Ascending aorta (tissue), 2 donors: ENCODE data around the gene LRPAP1. TPM values are rescaled to one million over a fixed set of nuclear protein-coding genes. Genes with fewer than 3 reads are reported as not detected.

Source experiments
- DNase-seq, 2 donors: peaks; one replicate each; pipeline ENCODE4 v3.0.0-alpha.2; 2019; ENCODE audit warnings: low spot score in 2 of 2
- H3K27ac ChIP-seq, 2 donors: fragments of 200-600 bp; sonication (generic); one replicate each; pipeline ENCODE4 v1.5.1; 2016 to 2017; ENCODE audit warnings: mild to moderate bottlenecking in 1 of 2
- H3K27me3 ChIP-seq: fragments of 200-600 bp; sonication (generic); one replicate; pipeline ENCODE4 v1.5.1; 2017
- H3K36me3 ChIP-seq, 2 donors: fragments of 200-600 bp; sonication (generic); one replicate each; pipeline ENCODE4 v1.5.1; 2016
- H3K4me1 ChIP-seq, 2 donors: fragments of 200-600 bp; sonication (generic); one replicate each; pipeline ENCODE4 v1.5.1; 2016 to 2017; ENCODE audit warnings: mild to moderate bottlenecking in 1 of 2
- H3K4me3 ChIP-seq, 2 donors: fragments of 200-600 bp; sonication (generic); one replicate each; pipeline ENCODE4 v1.5.1; 2016 to 2017; ENCODE audit warnings: mild to moderate bottlenecking in 1 of 2
- H3K9me3 ChIP-seq, 2 donors: fragments of 200-600 bp; sonication (generic); one replicate each; pipeline ENCODE4 v1.5.1; 2016
- intact Hi-C: fragments of 100-400 bp; cut with DNase I; formaldehyde crosslinking; loops from one replicate; pipeline ENCODE4 v1.15.1; 2023
- total RNA-seq: library from RNA; depleted of rRNA; stranded (reverse); fragments of >200 nt; gene quantifications from one replicate; pipeline ENCODE4 v1.1.0, GENCODE V29; 2016
- TF ChIP-seq, protein P1 (sequence below), 3 experiments: fragments of 200-600 bp in 2 of 3; fragments of 450-650 bp in 1 of 3; sonication (generic) in 2 of 3; IDR thresholded peaks; one replicate each; pipeline ENCODE4 v1.5.1; 2016 to 2019; ENCODE audit warnings: antibody characterized with exemption in 3 of 3, mild to moderate bottlenecking in 1 of 3, moderate library complexity in 1 of 3

The LRPAP1 gene
- total RNA-seq, 1 donor from 2014 or later = 172 TPM

- peak overlapping the region; percentile 96 to 99 for H3K4me3 ChIP-seq
- H3K36me3 ChIP-seq = peaks cover 6 to 10% of the 10 kb centered on the region in 2 donors
- no peak for DNase-seq
- peaks cover 3 to 20% of the 10 kb centered on the region in 2 donors for H3K4me1 ChIP-seq
- intact Hi-C loops = loop anchor here (1.0 to 2.0 kb wide), 5 partner anchors 49 to 422 kb away; partner anchors contain the start of gene RGS12
- H3K27ac ChIP-seq = no peak overlapping the region
- H3K9me3 ChIP-seq = no peaks in the 10 kb centered on the region
- H3K27me3 ChIP-seq = no peaks in the 10 kb centered on the region
- TF ChIP-seq, protein P1, sequence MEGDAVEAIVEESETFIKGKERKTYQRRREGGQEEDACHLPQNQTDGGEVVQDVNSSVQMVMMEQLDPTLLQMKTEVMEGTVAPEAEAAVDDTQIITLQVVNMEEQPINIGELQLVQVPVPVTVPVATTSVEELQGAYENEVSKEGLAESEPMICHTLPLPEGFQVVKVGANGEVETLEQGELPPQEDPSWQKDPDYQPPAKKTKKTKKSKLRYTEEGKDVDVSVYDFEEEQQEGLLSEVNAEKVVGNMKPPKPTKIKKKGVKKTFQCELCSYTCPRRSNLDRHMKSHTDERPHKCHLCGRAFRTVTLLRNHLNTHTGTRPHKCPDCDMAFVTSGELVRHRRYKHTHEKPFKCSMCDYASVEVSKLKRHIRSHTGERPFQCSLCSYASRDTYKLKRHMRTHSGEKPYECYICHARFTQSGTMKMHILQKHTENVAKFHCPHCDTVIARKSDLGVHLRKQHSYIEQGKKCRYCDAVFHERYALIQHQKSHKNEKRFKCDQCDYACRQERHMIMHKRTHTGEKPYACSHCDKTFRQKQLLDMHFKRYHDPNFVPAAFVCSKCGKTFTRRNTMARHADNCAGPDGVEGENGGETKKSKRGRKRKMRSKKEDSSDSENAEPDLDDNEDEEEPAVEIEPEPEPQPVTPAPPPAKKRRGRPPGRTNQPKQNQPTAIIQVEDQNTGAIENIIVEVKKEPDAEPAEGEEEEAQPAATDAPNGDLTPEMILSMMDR (IDR thresholded peaks at IDR 0.05) = no peak
These were observed 665 bp upstream of the LRPAP1 start for GRCh38 chr4:3532751-3533422.

- no peak overlapping the region for H3K27ac ChIP-seq
- H3K4me3 ChIP-seq = peak overlapping the region; percentile 96 to 99
- H3K4me1 ChIP-seq = peaks cover 3 to 20% of the 10 kb centered on the region in 2 donors
- TF ChIP-seq, protein P1 (IDR thresholded peaks at IDR 0.05) = no peak
- H3K36me3 ChIP-seq = peaks cover 6 to 16% of the 10 kb centered on the region in 2 donors
- H3K9me3 ChIP-seq = no peaks in the 10 kb centered on the region
- intact Hi-C loops = no loop called here
- no peaks in the 10 kb centered on the region for H3K27me3 ChIP-seq
- DNase-seq = no peak
These were observed 824 bp downstream of the LRPAP1 start for GRCh38 chr4:3531318-3531878.

GRCh38 chr4:3530663-3531254 lies 1.5 kb downstream of the LRPAP1 start:
- DNase-seq = no peak
- TF ChIP-seq, protein P1 (IDR thresholded peaks at IDR 0.05) = no peak
- peaks cover 3 to 20% of the 10 kb centered on the region in 2 donors for H3K4me1 ChIP-seq
- H3K36me3 ChIP-seq = peaks cover 9 to 20% of the 10 kb centered on the region in 2 donors
- intact Hi-C loops = no loop called here
- peak overlapping the region; percentile 96 to 99 for H3K4me3 ChIP-seq
- no peaks in the 10 kb centered on the region for H3K27me3 ChIP-seq
- no peak overlapping the region for H3K27ac ChIP-seq
- no peaks in the 10 kb centered on the region for H3K9me3 ChIP-seq

- no peak for DNase-seq
- Histone ChIP-seq H3K36me3 (peaks cover 14 to 27% of the 10 kb centered on the region in 2 donors), H3K4me1 (peaks cover 3 to 20% of the 10 kb centered on the region in 2 donors)
These were observed 2.2 kb downstream of the LRPAP1 start for GRCh38 chr4:3530051-3530450.

GRCh38 chr4:3529363-3529762 lies 2.9 kb downstream of the LRPAP1 start:
- Histone ChIP-seq H3K9me3 (no peaks in the 10 kb centered on the region), H3K4me3 (no peak overlapping the region), H3K27ac (no peak overlapping the region), H3K27me3 (no peaks in the 10 kb centered on the region), H3K36me3 (peaks cover 21 to 34% of the 10 kb centered on the region in 2 donors), H3K4me1 (peaks cover 3 to 20% of the 10 kb centered on the region in 2 donors)
- TF ChIP-seq, protein P1 (IDR thresholded peaks at IDR 0.05) = no peak
- DNase-seq = no peak
- intact Hi-C loops = no loop called here

More at GRCh38 chr4:3530051-3530450, 2.2 kb downstream of the LRPAP1 start:
- Histone ChIP-seq H3K4me3 (no peak overlapping the region), H3K27ac (no peak overlapping the region), H3K27me3 (no peaks in the 10 kb centered on the region), H3K9me3 (no peaks in the 10 kb centered on the region)
- TF ChIP-seq, protein P1 (IDR thresholded peaks at IDR 0.05) = no peak
- intact Hi-C loops = no loop called here
